ENCODE results near the gene FBXL15.

The FBXL15 gene

GRCh38 chr10:102423372-102423968 is 2.8 kb downstream of the FBXL15 start:
- Histone ChIP-seq H3K27ac (ENCODE audit: low read length) (no peak overlapping the region), H3K27me3 (ENCODE audit: low read depth, low read length) (no peaks in the 10 kb centered on the region), H3K9me3 (ENCODE audit: control insufficient read depth in 1 of 2, low read length in 2 of 2) (no peaks in the 10 kb centered on the region), H3K36me3 (ENCODE audit: control insufficient read depth in 1 of 2, insufficient read depth in 2 of 2, low read length in 2 of 2) (peaks cover 10 to 15% of the 10 kb centered on the region in 2 donors), H3K4me3 (ENCODE audit: low read depth in 1 of 2, low read length in 2 of 2) (peak overlapping the region in 1 of 2 donors; percentile 97), H3K4me1 (ENCODE audit: control insufficient read depth in 1 of 2, insufficient read depth in 2 of 2, low read length in 2 of 2) (peaks cover 11 to 39% of the 10 kb centered on the region in 2 donors)

- no peak overlapping the region for H3K4me3 ChIP-seq (ENCODE audit: low read depth in 1 of 2, low read length in 2 of 2)
Measured at GRCh38 chr10:102424145-102424544, 3.5 kb downstream of the FBXL15 start.

GRCh38 chr10:102424916-102425315 is 4.3 kb downstream of the FBXL15 start:
- Histone ChIP-seq H3K4me3 (ENCODE audit: low read depth in 1 of 2, low read length in 2 of 2) (no peak overlapping the region), H3K27me3 (ENCODE audit: low read depth, low read length) (no peaks in the 10 kb centered on the region), H3K4me1 (ENCODE audit: control insufficient read depth in 1 of 2, insufficient read depth in 2 of 2, low read length in 2 of 2) (peaks cover 8 to 28% of the 10 kb centered on the region in 2 donors), H3K9me3 (ENCODE audit: control insufficient read depth in 1 of 2, low read length in 2 of 2) (no peaks in the 10 kb centered on the region), H3K27ac (ENCODE audit: low read length) (no peak overlapping the region), H3K36me3 (ENCODE audit: control insufficient read depth in 1 of 2, insufficient read depth in 2 of 2, low read length in 2 of 2) (peaks cover 10 to 15% of the 10 kb centered on the region in 2 donors)

More at GRCh38 chr10:102424145-102424544, 3.5 kb downstream of the FBXL15 start:
- no peak overlapping the region for H3K27ac ChIP-seq (ENCODE audit: low read length)
- H3K9me3 ChIP-seq (ENCODE audit: control insufficient read depth in 1 of 2, low read length in 2 of 2), result no peaks in the 10 kb centered on the region
- peaks cover 11 to 36% of the 10 kb centered on the region in 2 donors for H3K4me1 ChIP-seq (ENCODE audit: control insufficient read depth in 1 of 2, insufficient read depth in 2 of 2, low read length in 2 of 2)
- H3K36me3 ChIP-seq (ENCODE audit: control insufficient read depth in 1 of 2, insufficient read depth in 2 of 2, low read length in 2 of 2), result peaks cover 10 to 15% of the 10 kb centered on the region in 2 donors
- no peaks in the 10 kb centered on the region for H3K27me3 ChIP-seq (ENCODE audit: low read depth, low read length)

DNA sequence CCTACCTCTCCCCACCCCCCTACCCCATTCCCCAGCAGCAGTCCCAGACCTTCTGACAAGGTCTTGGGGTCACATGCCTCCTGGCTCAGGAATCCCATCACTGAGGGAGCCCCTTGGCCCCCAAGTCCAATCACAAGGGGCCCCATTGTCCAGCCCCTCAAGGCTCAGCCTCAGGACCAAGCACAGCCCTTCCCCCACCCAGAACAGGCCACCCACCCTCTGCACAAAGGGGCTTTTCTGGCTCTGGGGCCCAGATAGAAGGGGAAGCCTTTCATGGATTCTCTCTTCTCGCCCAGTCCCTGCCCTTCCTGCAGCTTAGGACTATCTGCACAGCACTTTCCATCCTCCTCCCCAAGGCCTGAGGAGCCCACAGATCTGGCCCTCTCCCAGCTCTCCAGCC is 4.8 kb downstream of the FBXL15 start:
- H3K27ac ChIP-seq (ENCODE audit: low read length), result no peak overlapping the region
- H3K27me3 ChIP-seq (ENCODE audit: low read depth, low read length), result no peaks in the 10 kb centered on the region
- no peak overlapping the region for H3K4me3 ChIP-seq (ENCODE audit: low read depth in 1 of 2, low read length in 2 of 2)

DNA sequence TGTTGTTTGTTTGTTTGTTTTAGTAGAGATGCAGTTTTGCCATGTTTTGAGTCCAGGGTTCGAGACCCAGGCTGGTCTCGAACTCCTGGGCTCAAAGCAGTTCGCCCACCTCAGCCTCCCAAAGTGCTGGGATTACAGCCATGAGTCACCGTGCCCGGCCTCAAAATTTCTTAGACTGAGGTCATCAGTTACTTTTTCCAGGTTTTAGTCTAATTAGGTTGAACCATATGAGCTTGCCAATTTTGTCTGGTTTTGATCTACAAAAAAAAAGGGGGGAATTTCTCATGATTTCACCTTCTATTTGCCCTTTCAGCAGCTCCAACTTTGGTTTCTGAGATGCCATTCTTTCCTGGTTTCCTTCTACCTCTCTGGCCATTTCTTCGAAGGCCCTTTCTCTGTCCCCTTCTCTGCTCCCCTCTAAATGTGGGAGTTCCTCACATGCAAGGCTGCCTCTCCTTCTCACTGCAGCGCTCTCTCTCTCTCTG is 6.2 kb downstream of the FBXL15 start:
- no peaks in the 10 kb centered on the region for H3K27me3 ChIP-seq (ENCODE audit: low read depth, low read length)
- no peak overlapping the region for H3K4me3 ChIP-seq (ENCODE audit: low read depth in 1 of 2, low read length in 2 of 2)

More for the DNA sequence above, 4.8 kb downstream of the FBXL15 start:
- Histone ChIP-seq H3K9me3 (ENCODE audit: control insufficient read depth in 1 of 2, low read length in 2 of 2) (no peaks in the 10 kb centered on the region), H3K36me3 (ENCODE audit: control insufficient read depth in 1 of 2, insufficient read depth in 2 of 2, low read length in 2 of 2) (peaks cover 10 to 15% of the 10 kb centered on the region in 2 donors), H3K4me1 (ENCODE audit: control insufficient read depth in 1 of 2, insufficient read depth in 2 of 2, low read length in 2 of 2) (peaks cover 4 to 23% of the 10 kb centered on the region in 2 donors)

DNA sequence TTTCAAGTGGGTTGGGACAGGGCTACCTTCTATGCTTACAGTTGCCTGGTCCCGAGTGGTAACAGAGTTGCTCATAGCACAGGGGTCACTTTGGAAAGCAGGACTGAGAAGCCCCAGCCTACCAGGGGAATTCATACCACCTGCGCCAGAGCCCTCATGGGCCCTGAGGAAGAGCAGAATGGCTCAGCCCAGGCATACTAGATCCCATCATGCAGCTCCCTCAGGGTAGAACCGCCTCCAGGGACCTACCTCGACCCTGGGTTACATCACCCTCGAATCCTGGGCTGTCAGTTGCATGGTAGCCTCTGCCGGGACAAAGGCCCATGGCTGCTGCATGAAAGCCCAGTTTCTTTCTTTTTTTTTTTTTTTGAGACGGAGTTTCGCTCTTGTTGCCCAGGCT is 8.8 kb downstream of the FBXL15 start:
- Histone ChIP-seq H3K9me3 (ENCODE audit: control insufficient read depth in 1 of 2, low read length in 2 of 2) (no peaks in the 10 kb centered on the region), H3K4me1 (ENCODE audit: control insufficient read depth in 1 of 2, insufficient read depth in 2 of 2, low read length in 2 of 2) (peaks cover 6 to 13% of the 10 kb centered on the region in 2 donors), H3K4me3 (ENCODE audit: low read depth in 1 of 2, low read length in 2 of 2) (no peak overlapping the region), H3K27ac (ENCODE audit: low read length) (no peak overlapping the region), H3K36me3 (ENCODE audit: control insufficient read depth in 1 of 2, insufficient read depth in 2 of 2, low read length in 2 of 2) (peaks cover 0 to 5% of the 10 kb centered on the region in 2 donors), H3K27me3 (ENCODE audit: low read depth, low read length) (no peaks in the 10 kb centered on the region)

More for the DNA sequence above, 6.2 kb downstream of the FBXL15 start:
- H3K9me3 ChIP-seq (ENCODE audit: control insufficient read depth in 1 of 2, low read length in 2 of 2), result no peaks in the 10 kb centered on the region
- H3K4me1 ChIP-seq (ENCODE audit: control insufficient read depth in 1 of 2, insufficient read depth in 2 of 2, low read length in 2 of 2), result peaks cover 10 to 26% of the 10 kb centered on the region in 2 donors
- H3K27ac ChIP-seq (ENCODE audit: low read length), result no peak overlapping the region
- H3K36me3 ChIP-seq (ENCODE audit: control insufficient read depth in 1 of 2, insufficient read depth in 2 of 2, low read length in 2 of 2), result peaks cover 10 to 15% of the 10 kb centered on the region in 2 donors

DNA sequence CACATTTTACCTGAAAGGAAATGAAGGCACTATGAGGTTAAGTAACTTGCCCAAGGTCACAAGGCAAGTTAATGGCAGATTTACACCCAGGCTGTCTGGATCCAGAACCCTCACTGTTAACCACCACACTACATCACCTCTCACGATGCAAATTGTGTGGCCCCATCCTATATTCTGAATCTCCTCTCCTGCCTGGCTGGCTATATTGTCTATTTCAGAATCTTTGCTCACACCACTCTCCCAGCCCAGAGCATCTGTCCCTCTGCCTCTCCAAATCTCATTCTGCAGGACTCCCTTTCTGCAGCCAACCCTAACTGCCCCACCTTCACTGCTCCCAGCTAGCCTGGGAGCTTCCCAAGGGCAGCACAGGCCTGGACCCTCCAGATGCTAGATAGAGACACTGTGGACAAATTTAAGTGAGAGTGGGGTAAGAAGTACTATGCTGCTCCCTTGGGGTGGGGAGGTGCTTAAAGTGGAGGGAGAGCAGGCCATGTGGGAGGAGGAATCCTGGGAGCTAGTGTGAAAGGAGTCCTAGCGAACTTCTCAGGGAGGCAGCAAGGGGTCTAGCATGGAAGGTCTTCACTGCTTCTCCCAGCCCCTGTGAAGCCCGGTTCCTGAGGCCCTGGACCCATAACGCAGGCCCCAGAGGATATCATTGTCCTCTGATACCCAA is 11.0 kb downstream of the FBXL15 start:
- H3K4me3 ChIP-seq (ENCODE audit: low read depth in 1 of 2, low read length in 2 of 2), result peak overlapping the region; percentile 87 to 93
- no peaks in the 10 kb centered on the region for H3K27me3 ChIP-seq (ENCODE audit: low read depth, low read length)
- H3K27ac ChIP-seq (ENCODE audit: low read length), result peak overlapping the region; percentile 79
- peaks cover 9 to 13% of the 10 kb centered on the region in 2 donors for H3K4me1 ChIP-seq (ENCODE audit: control insufficient read depth in 1 of 2, insufficient read depth in 2 of 2, low read length in 2 of 2)
- no peaks in the 10 kb centered on the region for H3K9me3 ChIP-seq (ENCODE audit: control insufficient read depth in 1 of 2, low read length in 2 of 2)
- H3K36me3 ChIP-seq (ENCODE audit: control insufficient read depth in 1 of 2, insufficient read depth in 2 of 2, low read length in 2 of 2), result no peaks in the 10 kb centered on the region

GRCh38 chr10:102432162-102432950 is 11.7 kb downstream of the FBXL15 start, which contains the start of gene CUEDC2:
Gene CUEDC2, minus strand, starts transcription at chr10:102432574. Its CDS starts 7,386 bp downstream, at chr10:102425188.
- no peaks in the 10 kb centered on the region for H3K36me3 ChIP-seq (ENCODE audit: control insufficient read depth in 1 of 2, insufficient read depth in 2 of 2, low read length in 2 of 2)
- H3K27ac ChIP-seq (ENCODE audit: low read length), result peak within 1 kb of the TSS; percentile 79
- peak within 1 kb of the TSS; percentile 87 to 93 for H3K4me3 ChIP-seq (ENCODE audit: low read depth in 1 of 2, low read length in 2 of 2)
- peaks cover 11 to 13% of the 10 kb centered on the region in 2 donors for H3K4me1 ChIP-seq (ENCODE audit: control insufficient read depth in 1 of 2, insufficient read depth in 2 of 2, low read length in 2 of 2)
- H3K9me3 ChIP-seq (ENCODE audit: control insufficient read depth in 1 of 2, low read length in 2 of 2), result no peaks in the 10 kb centered on the region
- no peaks in the 10 kb centered on the region for H3K27me3 ChIP-seq (ENCODE audit: low read depth, low read length)

GRCh38 chr10:102433619-102434046 is 13.0 kb downstream of the FBXL15 start:
- Histone ChIP-seq H3K9me3 (ENCODE audit: control insufficient read depth in 1 of 2, low read length in 2 of 2) (no peaks in the 10 kb centered on the region), H3K4me1 (ENCODE audit: control insufficient read depth in 1 of 2, insufficient read depth in 2 of 2, low read length in 2 of 2) (peaks cover 11 to 13% of the 10 kb centered on the region in 2 donors), H3K27me3 (ENCODE audit: low read depth, low read length) (no peaks in the 10 kb centered on the region), H3K36me3 (ENCODE audit: control insufficient read depth in 1 of 2, insufficient read depth in 2 of 2, low read length in 2 of 2) (no peaks in the 10 kb centered on the region), H3K27ac (ENCODE audit: low read length) (no peak overlapping the region), H3K4me3 (ENCODE audit: low read depth in 1 of 2, low read length in 2 of 2) (no peak overlapping the region)

GRCh38 chr10:102434394-102435132 is 13.9 kb downstream of the FBXL15 start:
- H3K27me3 ChIP-seq (ENCODE audit: low read depth, low read length), result no peaks in the 10 kb centered on the region
- H3K27ac ChIP-seq (ENCODE audit: low read length), result peak overlapping the region; percentile 75
- H3K9me3 ChIP-seq (ENCODE audit: control insufficient read depth in 1 of 2, low read length in 2 of 2), result no peaks in the 10 kb centered on the region
- H3K4me3 ChIP-seq (ENCODE audit: low read depth in 1 of 2, low read length in 2 of 2), result no peak overlapping the region
- peaks cover 11 to 13% of the 10 kb centered on the region in 2 donors for H3K4me1 ChIP-seq (ENCODE audit: control insufficient read depth in 1 of 2, insufficient read depth in 2 of 2, low read length in 2 of 2)
- no peaks in the 10 kb centered on the region for H3K36me3 ChIP-seq (ENCODE audit: control insufficient read depth in 1 of 2, insufficient read depth in 2 of 2, low read length in 2 of 2)

Measured in muscle layer of duodenum (tissue), 2 donors.